Stomach (tissue), 9 donors: ENCODE measurements around the gene MRE11. TPM values are rescaled to one million over a fixed set of nuclear protein-coding genes. Genes with fewer than 3 reads are reported as not detected.

Source experiments
- DNase-seq, 2 donors: peaks; one replicate each; pipeline versions ENCODE4 v3.0.0 to v3.0.0-alpha.2; 2013 to 2019
- H3K27ac ChIP-seq, 5 donors: fragments of 200-600 bp in 4 of 5; sonication (generic) in 4 of 5; one replicate each; pipeline ENCODE4 v1.5.1; 2013 to 2019; ENCODE audit warnings: mild to moderate bottlenecking in 1 of 5, moderate library complexity in 1 of 5
- H3K27me3 ChIP-seq, 3 donors: fragments of 200-600 bp; sonication (generic); one replicate each; pipeline ENCODE4 v1.5.1; 2017 to 2019; ENCODE audit warnings: mixed run types in 1 of 3
- H3K36me3 ChIP-seq, 4 donors: fragments of 200-600 bp; sonication (generic); 1 replicate in 3 of 4; 2 replicates in 1 of 4; pipeline ENCODE4 v1.5.1; 2016 to 2019
- H3K4me1 ChIP-seq, 4 donors: fragments of 200-600 bp; sonication (generic); one replicate each; pipeline ENCODE4 v1.5.1; 2016 to 2019
- H3K4me3 ChIP-seq, 4 donors: fragments of 200-600 bp; sonication (generic) in 3 of 4; one replicate each; pipeline ENCODE4 v1.5.1; 2016 to 2019; ENCODE audit warnings: mild to moderate bottlenecking in 1 of 4
- H3K9me3 ChIP-seq, 4 donors: fragments of 200-600 bp; sonication (generic); one replicate each; pipeline ENCODE4 v1.5.1; 2016 to 2019
- CTCF ChIP-seq, 7 experiments: fragments of 450-650 bp in 4 of 7; fragments of 200-600 bp in 3 of 7; sonication (generic) in 3 of 7; IDR thresholded peaks; one replicate each; pipeline ENCODE4 v1.5.1; 2016 to 2019; ENCODE audit warnings: antibody characterized with exemption in 7 of 7, control low read depth in 2 of 7, mild to moderate bottlenecking in 1 of 7
- EP300 ChIP-seq: sonication (generic); formaldehyde crosslinking; IDR thresholded peaks from one replicate; pipeline ENCODE4 v1.6.1; 2017; ENCODE audit warnings: antibody characterized with exemption
- POLR2A ChIP-seq, 4 donors: fragments of 450-650 bp; IDR thresholded peaks; one replicate each; pipeline ENCODE4 v1.6.1; 2016; ENCODE audit warnings: antibody characterized with exemption in 4 of 4, control low read depth in 2 of 4, mild to moderate bottlenecking in 1 of 4, moderate library complexity in 1 of 4
- POLR2AphosphoS5 ChIP-seq, 3 donors: sonication (generic); formaldehyde crosslinking; IDR thresholded peaks; one replicate each; pipeline ENCODE4 v1.6.1; 2016; ENCODE audit warnings: antibody characterized with exemption in 3 of 3
- WGBS, 5 donors: extraction: QIAGEN DNeasy Blood & Tissue Kit in 3 of 5; methylation state at CpG; one replicate each; pipeline versions ENCODE4 v1.1.5 to v1.1.7; 2013 to 2018; 5-methylcytosine and 5-hydroxymethylcytosine counted together
- intact Hi-C: fragments of 100-400 bp; cut with DNase I; formaldehyde crosslinking; loops from one replicate; pipeline ENCODE4 v1.15.1; 2023; ENCODE audit warnings: low total_unique reads
- polyA plus RNA-seq, 3 donors: library from polyadenylated mRNA; stranded (reverse); fragments of 200-250 nt; gene quantifications; one replicate each; pipeline ENCODE4 v1.2.3, GENCODE V29; 2013
- total RNA-seq, 5 donors: library from RNA; depleted of rRNA; stranded (reverse); fragments of >200 nt; gene quantifications; one replicate each; pipeline versions ENCODE4 v1.1.0 to v1.2.3, GENCODE V29; 2014 to 2016
- donor health status: healthy with polysubstance abuse.
- donor health status: Bipolar disorder and iron deficiency.
- donor health status: healthy.

Gene MRE11
- total and polyA plus RNA-seq, 8 donors, result 1.5 to 39.3 (median 6.3) TPM

GRCh38 chr11:94452988-94453387 lies 40.7 kb downstream of the MRE11 start:
- no peak overlapping the region for H3K27ac ChIP-seq
- H3K4me3 ChIP-seq, result no peak overlapping the region
- no peaks in the 10 kb centered on the region for H3K27me3 ChIP-seq
- H3K4me1 ChIP-seq, result peaks cover 0 to 13% (median 0%) of the 10 kb centered on the region in 4 donors
- WGBS, 5 donors, result 94 to 100% (median 97%) methylated on average over 2 of the region's 2 CpGs
- TF ChIP-seq EP300 (no peak), POLR2AphosphoS5 (IDR thresholded peaks at IDR 0.05) (no peak), CTCF (IDR thresholded peaks at IDR 0.05) (no peak), POLR2A (IDR thresholded peaks at IDR 0.05) (no peak)
- intact Hi-C loops, result no loop called here
- DNase-seq, result no peak
- no peaks in the 10 kb centered on the region for H3K9me3 ChIP-seq
- peaks cover 7 to 42% (median 32%) of the 10 kb centered on the region in 4 donors for H3K36me3 ChIP-seq

DNA sequence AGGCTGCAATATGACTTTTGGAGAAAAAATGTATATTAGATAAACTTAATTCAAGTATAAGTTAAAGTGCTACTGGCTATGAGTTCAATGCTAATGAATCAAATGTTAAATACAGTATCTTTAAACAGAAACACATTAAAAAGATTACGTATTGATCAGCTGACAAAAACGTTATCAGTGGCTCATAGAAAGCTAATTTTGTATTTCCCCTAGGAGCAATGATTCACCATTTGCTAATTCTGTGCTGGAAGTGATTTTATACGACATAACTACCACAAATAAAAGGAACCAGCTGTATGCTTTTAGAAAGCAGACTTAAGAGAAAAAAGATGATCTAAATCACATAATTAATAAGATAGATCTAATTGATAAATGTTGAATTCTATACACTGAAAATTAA lies 43.6 kb downstream of the MRE11 start:
- intact Hi-C loops, result no loop called here
- TF ChIP-seq POLR2A (IDR thresholded peaks at IDR 0.05), result no peak
- TF ChIP-seq POLR2AphosphoS5 (IDR thresholded peaks at IDR 0.05), result no peak
- peaks cover 9 to 44% (median 36%) of the 10 kb centered on the region in 4 donors for H3K36me3 ChIP-seq
- H3K4me3 ChIP-seq, result no peak overlapping the region
- H3K9me3 ChIP-seq, result no peaks in the 10 kb centered on the region
- DNase-seq, result no peak
- no peaks in the 10 kb centered on the region for H3K27me3 ChIP-seq
- peaks cover 0 to 13% (median 0%) of the 10 kb centered on the region in 4 donors for H3K4me1 ChIP-seq
- H3K27ac ChIP-seq, result no peak overlapping the region
- 57 to 66% (median 58%) methylated on average over 3 of the region's 3 CpGs for WGBS, 5 donors

DNA sequence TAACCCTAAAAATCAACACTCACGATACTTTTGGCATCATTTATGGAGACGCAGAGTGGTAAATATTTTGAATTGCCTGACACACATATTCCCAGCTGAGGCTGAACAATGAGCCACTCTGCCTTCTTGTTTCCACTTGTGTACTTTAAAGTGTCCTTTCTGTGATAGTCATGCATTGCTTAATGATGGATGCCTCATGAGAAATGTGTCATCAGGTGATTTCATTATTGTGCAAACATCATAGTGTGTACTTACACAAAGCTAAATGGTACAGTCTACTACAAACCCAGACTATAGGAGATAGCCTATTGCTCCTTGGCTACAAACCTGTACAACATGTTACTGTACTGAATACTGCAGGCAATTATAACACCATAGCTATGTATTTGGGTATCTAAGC lies 44.2 kb downstream of the MRE11 start:
- 36 to 45% (median 41%) methylated on average over 2 of the region's 2 CpGs for WGBS, 5 donors
- TF ChIP-seq POLR2AphosphoS5 (IDR thresholded peaks at IDR 0.05) (peak in 2 of 3 donors; percentile 7 to 65), EP300 (no peak)
- intact Hi-C loops, result no loop called here
- Histone ChIP-seq H3K27ac (no peak overlapping the region), H3K36me3 (peaks cover 15 to 46% (median 38%) of the 10 kb centered on the region in 4 donors), H3K27me3 (no peaks in the 10 kb centered on the region), H3K4me3 (no peak overlapping the region), H3K9me3 (no peaks in the 10 kb centered on the region), H3K4me1 (peaks cover 0 to 13% (median 0%) of the 10 kb centered on the region in 4 donors)
- DNase-seq, result peak in 1 of 2 donors; percentile 9

DNA sequence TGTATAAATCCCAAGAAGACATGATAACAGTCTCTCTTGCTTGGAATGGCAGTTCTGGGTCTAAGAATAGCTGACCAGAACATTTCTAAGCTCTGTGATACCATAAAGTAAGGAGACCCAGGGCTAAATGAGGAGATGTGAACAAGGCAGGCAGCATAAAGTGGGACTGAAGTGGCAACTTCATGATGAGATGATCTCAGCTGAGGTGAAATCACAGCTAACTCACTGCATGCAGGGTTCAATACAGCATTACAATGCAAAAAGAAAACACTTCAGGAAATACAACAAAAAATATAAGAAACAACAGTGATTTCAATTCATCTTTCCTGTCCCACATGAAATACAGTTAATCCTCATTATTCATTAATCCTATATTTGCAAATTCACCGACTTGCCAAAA lies 44.6 kb downstream of the MRE11 start:
- 39 to 55% (median 43%) methylated on average over 1 of the region's 1 CpG for WGBS, 5 donors
- no peak overlapping the region for H3K4me3 ChIP-seq
- H3K27ac ChIP-seq, result no peak overlapping the region
- TF ChIP-seq EP300 (no peak), CTCF (IDR thresholded peaks at IDR 0.05) (no peak), POLR2AphosphoS5 (IDR thresholded peaks at IDR 0.05) (no peak), POLR2A (IDR thresholded peaks at IDR 0.05) (no peak)
- peaks cover 19 to 46% (median 40%) of the 10 kb centered on the region in 4 donors for H3K36me3 ChIP-seq
- H3K4me1 ChIP-seq, result peaks cover 0 to 13% (median 0%) of the 10 kb centered on the region in 4 donors
- no peak for DNase-seq
- no peaks in the 10 kb centered on the region for H3K27me3 ChIP-seq
- intact Hi-C loops, result no loop called here
- H3K9me3 ChIP-seq, result no peaks in the 10 kb centered on the region

DNA sequence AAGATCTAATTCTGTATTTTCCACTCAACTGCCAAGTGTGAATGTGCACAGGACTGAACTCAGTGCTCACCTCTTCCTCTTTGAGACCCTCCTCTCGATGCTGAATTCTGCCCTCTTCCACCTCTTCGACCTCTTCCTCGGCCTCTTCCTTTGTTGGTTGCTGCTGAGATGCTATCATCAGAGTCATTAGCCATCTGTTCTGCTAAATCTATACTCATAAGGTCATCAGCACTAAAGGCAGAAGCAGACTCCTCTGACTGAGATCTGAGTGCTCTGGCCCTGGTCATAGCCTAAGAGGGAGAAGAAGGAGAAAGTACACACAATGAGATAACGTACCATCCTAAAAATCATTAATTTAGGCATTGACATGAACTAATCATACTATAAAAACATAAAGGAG lies 46.5 kb downstream of the MRE11 start:
- peaks cover 20 to 55% (median 48%) of the 10 kb centered on the region in 4 donors for H3K36me3 ChIP-seq
- no peak for TF ChIP-seq POLR2A (IDR thresholded peaks at IDR 0.05)
- H3K9me3 ChIP-seq, result no peaks in the 10 kb centered on the region
- H3K27ac ChIP-seq, result no peak overlapping the region
- no peaks in the 10 kb centered on the region for H3K27me3 ChIP-seq
- no peak overlapping the region for H3K4me3 ChIP-seq
- H3K4me1 ChIP-seq, result peaks cover 0 to 13% (median 0%) of the 10 kb centered on the region in 4 donors
- no peak for DNase-seq
- 86 to 92% (median 90%) methylated on average over 4 of the region's 4 CpGs for WGBS, 5 donors
- intact Hi-C loops, result no loop called here

- peaks cover 0 to 13% (median 0%) of the 10 kb centered on the region in 4 donors for H3K4me1 ChIP-seq
- WGBS, 5 donors, result 90 to 96% (median 93%) methylated on average over 1 of the region's 1 CpG
- intact Hi-C loops, result no loop called here
- DNase-seq, result no peak
- no peak overlapping the region for H3K27ac ChIP-seq
- no peaks in the 10 kb centered on the region for H3K27me3 ChIP-seq
- H3K36me3 ChIP-seq, result peaks cover 20 to 63% (median 58%) of the 10 kb centered on the region in 4 donors
- H3K9me3 ChIP-seq, result no peaks in the 10 kb centered on the region
- H3K4me3 ChIP-seq, result no peak overlapping the region
- TF ChIP-seq POLR2AphosphoS5 (IDR thresholded peaks at IDR 0.05), result no peak
- no peak for TF ChIP-seq POLR2A (IDR thresholded peaks at IDR 0.05)
- TF ChIP-seq EP300, result no peak
- no peak for TF ChIP-seq CTCF (IDR thresholded peaks at IDR 0.05)
Observed at GRCh38 chr11:94445641-94446040, 48.0 kb downstream of the MRE11 start.
